Measurements from ENCODE around the gene CACNA2D4. TPM values are rescaled to one million over a fixed set of nuclear protein-coding genes. Genes with fewer than 3 reads are reported as not detected.

The CACNA2D4 gene
- total and polyA plus RNA-seq, 2 donors (not counting 3 experiments of a cell fraction or from before 2014, with no cell fraction given) = 0.58 to 0.73 TPM

- TF ChIP-seq, protein P1, sequence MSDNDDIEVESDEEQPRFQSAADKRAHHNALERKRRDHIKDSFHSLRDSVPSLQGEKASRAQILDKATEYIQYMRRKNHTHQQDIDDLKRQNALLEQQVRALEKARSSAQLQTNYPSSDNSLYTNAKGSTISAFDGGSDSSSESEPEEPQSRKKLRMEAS (IDR thresholded peaks at IDR 0.05; ENCODE audit: insufficient read depth, insufficient read length) = no peak
- TF ChIP-seq GATA2 (IDR thresholded peaks at IDR 0.05; ENCODE audit: insufficient read depth, insufficient read length, low read depth, low read length) (no peak), POLR2AphosphoS5 (IDR thresholded peaks at IDR 0.05; ENCODE audit: insufficient read depth, low read depth, low read length) (no peak), FOS (IDR thresholded peaks at IDR 0.05; ENCODE audit: borderline replicate concordance, insufficient read depth, low read length) (no peak), EZH2 (IDR thresholded peaks at IDR 0.05; ENCODE audit: borderline replicate concordance, low read depth, low read length, severe bottlenecking) (no peak), JUN (IDR thresholded peaks at IDR 0.05; ENCODE audit: borderline replicate concordance, insufficient read depth, insufficient read length, low read depth) (no peak), MYC (IDR thresholded peaks at IDR 0.05; ENCODE audit: low read depth, low read length) (no peak), POLR2A (IDR thresholded peaks at IDR 0.05; ENCODE audit: low read depth, low read length) (no peak)
- TF ChIP-seq, protein P2, sequence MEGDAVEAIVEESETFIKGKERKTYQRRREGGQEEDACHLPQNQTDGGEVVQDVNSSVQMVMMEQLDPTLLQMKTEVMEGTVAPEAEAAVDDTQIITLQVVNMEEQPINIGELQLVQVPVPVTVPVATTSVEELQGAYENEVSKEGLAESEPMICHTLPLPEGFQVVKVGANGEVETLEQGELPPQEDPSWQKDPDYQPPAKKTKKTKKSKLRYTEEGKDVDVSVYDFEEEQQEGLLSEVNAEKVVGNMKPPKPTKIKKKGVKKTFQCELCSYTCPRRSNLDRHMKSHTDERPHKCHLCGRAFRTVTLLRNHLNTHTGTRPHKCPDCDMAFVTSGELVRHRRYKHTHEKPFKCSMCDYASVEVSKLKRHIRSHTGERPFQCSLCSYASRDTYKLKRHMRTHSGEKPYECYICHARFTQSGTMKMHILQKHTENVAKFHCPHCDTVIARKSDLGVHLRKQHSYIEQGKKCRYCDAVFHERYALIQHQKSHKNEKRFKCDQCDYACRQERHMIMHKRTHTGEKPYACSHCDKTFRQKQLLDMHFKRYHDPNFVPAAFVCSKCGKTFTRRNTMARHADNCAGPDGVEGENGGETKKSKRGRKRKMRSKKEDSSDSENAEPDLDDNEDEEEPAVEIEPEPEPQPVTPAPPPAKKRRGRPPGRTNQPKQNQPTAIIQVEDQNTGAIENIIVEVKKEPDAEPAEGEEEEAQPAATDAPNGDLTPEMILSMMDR (IDR thresholded peaks at IDR 0.05; ENCODE audit: extremely low read depth in 1 of 2, insufficient read depth in 1 of 2, low read depth in 1 of 2, low read length in 2 of 2) = no peak
- intact Hi-C loops (cut with micrococcal nuclease) (no loop called here), dilution Hi-C loops (cut with MboI; ENCODE audit: extremely low pct_ligation_motif_present, low sequenced_read_pairs) (no loop called here)
- H3K36me3 ChIP-seq (ENCODE audit: control insufficient read depth in 2 of 2, extremely low read depth in 1 of 2, insufficient read depth in 2 of 2, low read length in 2 of 2) = no peaks in the 10 kb centered on the region
- no peaks in the 10 kb centered on the region for H4K20me1 ChIP-seq (replicated peaks; ENCODE audit: control insufficient read depth, extremely low read depth, insufficient read depth, low read length)
- no peak overlapping the region for H3K4me3 ChIP-seq (replicated peaks in 1 of 3; ENCODE audit: insufficient read depth in 1 of 3, low read depth in 1 of 3, low read length in 3 of 3)
- no peak overlapping the region for H2AFZ ChIP-seq (ENCODE audit: low read depth, low read length)
- H3K9me1 ChIP-seq (replicated peaks; ENCODE audit: control insufficient read depth, extremely low read depth, insufficient read depth, low read length) = no peaks in the 10 kb centered on the region
- peaks cover 0 to 2% of the 10 kb centered on the region in 2 experiments for H3K27me3 ChIP-seq (ENCODE audit: control insufficient read depth in 2 of 2, insufficient read depth in 2 of 2, low read length in 2 of 2)
- ChIA-PET POLR2A (no interaction called here), CTCF (no interaction called here)
- H3K27ac ChIP-seq (ENCODE audit: insufficient read depth, low read depth, low read length) = no peak overlapping the region
- no peak overlapping the region for H3K4me2 ChIP-seq (ENCODE audit: insufficient read depth, low read length)
- no TSS peak for BruUV-seq (replicated peaks)
- H3K9me3 ChIP-seq (replicated peaks; ENCODE audit: control insufficient read depth, insufficient read depth, low read length) = no peaks in the 10 kb centered on the region
- FAIRE-seq (no peak), DNase-seq (ENCODE audit: low read depth, low spot score) (no peak)
- H3K79me2 ChIP-seq (ENCODE audit: control insufficient read depth, insufficient read depth, low read length) = no peaks in the 10 kb centered on the region
- H3K4me1 ChIP-seq (ENCODE audit: control insufficient read depth, extremely low read depth, insufficient read depth, low read length) = no peaks in the 10 kb centered on the region
- no peak overlapping the region for H3K9ac ChIP-seq (replicated peaks; ENCODE audit: extremely low read depth, insufficient read depth, low read length)
Observed at GRCh38 chr12:1853716-1854115, 64.7 kb downstream of the CACNA2D4 start.

All from endothelial cell of umbilical vein (primary cell).